Vagina (tissue), 2 donors: ENCODE measurements around the gene SPATS2.

ENCODE experiments used
- CTCF ChIP-seq, 3 experiments: fragments of 450-650 bp in 2 of 3; fragments of 200-600 bp in 1 of 3; sonication (generic) in 1 of 3; IDR thresholded peaks; one replicate each; pipeline ENCODE4 v1.5.1; 2017 to 2019; ENCODE audit warnings: antibody characterized with exemption in 3 of 3, mild to moderate bottlenecking in 2 of 3, moderate library complexity in 2 of 3
- POLR2A ChIP-seq, 2 donors: fragments of 450-650 bp; IDR thresholded peaks; one replicate each; pipeline ENCODE4 v1.6.1; 2017; ENCODE audit warnings: antibody characterized with exemption in 2 of 2, mild to moderate bottlenecking in 2 of 2, moderate library complexity in 2 of 2

- TF ChIP-seq CTCF (IDR thresholded peaks at IDR 0.05) (no peak), POLR2A (IDR thresholded peaks at IDR 0.05) (no peak)
These were observed 72.8 kb downstream of the SPATS2 start for GRCh38 chr12:49440035-49440434.
